Nucleus accumbens (tissue), 56 donors: ENCODE results near the gene RALA.
A peak's percentile ranks its signal among the peaks of the same experiment; 100 is the strongest.
"Not testable (repeated sequence)": the region's sequence is repeated elsewhere in the genome, so short reads cannot be mapped to it uniquely, and the experiment has no call there.

ENCODE experiments used
- DNase-seq, 56 donors: peaks; one replicate each; lab custom pipeline; 2025; lab: John Stamatoyannopoulos, UW

RALA gene

GRCh38 chr7:39679874-39680273, 56.5 kb downstream of the RALA start:
- not testable (repeated sequence) for DNase-seq

DNA sequence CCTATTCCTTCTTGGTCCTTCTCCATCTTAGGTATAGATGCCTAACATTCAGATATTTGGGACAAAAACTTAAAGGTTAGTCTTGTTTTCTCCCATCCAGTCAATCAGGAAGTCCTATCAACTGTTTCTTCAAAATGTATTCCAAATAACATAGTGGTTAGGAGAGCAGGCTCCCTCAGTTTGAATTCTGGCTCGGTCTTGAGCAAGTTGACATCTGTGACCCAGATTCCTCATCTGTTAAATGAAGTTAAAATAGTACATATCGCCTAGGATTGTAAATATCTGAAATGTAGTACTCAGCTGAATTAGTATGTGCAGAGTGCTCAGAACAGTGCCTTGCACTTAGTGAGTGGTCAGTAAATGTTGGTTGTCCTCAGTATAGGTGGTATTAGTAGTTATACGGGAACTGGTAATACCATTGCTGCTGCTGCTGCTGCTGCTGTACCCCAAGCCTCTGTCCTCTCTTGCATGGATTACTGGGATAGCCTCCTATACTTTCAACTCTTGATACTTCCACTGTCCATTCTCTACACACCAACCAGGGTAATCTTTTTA, 58.6 kb downstream of the RALA start:
- no peak for DNase-seq

DNA sequence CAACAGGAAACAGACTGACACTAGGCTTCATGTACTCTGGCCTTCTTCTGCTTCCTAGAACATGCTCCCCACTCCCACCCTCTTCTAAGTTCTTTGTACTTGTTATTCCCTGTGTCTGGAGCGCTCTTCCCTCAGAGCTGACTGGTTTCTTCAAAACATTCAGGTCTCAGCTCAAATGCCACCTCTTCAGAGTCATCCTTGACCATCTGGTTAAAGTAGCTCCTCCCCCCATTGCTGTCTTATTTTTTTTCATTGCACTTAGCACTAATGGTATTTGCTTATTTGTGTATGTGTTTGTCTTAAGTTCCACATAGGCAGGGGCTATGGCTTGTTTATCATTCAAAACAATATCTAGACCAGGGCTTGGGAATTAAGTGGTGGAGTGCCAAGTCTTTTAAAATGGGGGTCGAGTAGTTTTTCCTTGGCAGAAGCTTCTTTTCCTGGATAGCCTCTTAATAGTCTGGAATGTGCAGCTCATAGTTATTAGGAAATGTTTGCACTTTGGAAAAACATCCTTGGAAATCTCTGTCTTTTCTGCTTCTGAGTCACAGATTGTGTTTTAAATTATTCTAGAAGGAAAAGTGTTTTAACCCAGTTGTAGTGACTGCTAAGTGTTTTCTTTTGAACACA, 60.0 kb downstream of the RALA start:
- no peak for DNase-seq

- DNase-seq, result no peak
These were observed 63.0 kb downstream of the RALA start for GRCh38 chr7:39686261-39686924.

- DNase-seq, result no peak
These were observed 65.5 kb downstream of the RALA start for GRCh38 chr7:39688611-39689480.

DNA sequence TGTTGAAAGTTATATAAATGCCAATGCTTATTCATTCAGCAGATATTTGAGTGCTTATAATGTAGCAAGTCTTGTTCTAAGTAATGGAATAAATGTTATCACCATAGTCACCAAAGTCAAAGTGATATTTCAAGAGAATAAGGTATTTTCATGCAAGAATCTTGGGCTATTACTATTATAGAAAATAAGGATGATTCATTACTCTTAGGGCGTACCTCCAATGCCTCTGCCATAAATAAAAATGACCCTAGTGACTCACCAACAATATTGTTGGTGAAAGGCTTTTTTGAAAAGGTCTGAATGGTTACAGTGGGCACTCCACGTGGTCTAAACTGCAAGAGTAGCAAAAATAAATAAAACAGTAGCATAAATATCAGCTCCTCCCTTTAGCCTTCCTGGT, 68.4 kb downstream of the RALA start:
- no peak for DNase-seq

DNA sequence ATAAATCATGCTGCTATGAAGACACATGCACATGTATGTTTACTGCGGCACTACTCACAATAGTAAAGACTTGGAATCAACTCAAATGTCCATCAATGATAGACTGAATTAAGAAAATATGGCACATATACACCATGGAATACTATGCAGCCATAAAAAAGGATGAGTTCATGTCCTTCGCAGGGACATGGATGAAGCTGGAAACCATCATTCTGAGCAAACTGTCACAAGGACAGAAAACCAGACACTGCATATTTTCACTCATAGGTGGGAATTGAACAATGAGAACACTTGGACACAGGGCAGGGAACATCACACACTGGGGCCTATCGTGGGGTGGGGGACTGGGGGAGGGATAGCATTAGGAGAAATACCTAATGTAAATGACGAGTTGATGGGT, 69.7 kb downstream of the RALA start:
- DNase-seq, result not testable (repeated sequence)

- no peak for DNase-seq
These were observed 70.4 kb downstream of the RALA start for GRCh38 chr7:39693812-39694211.

GRCh38 chr7:39695852-39696586, 72.6 kb downstream of the RALA start:
- no peak for DNase-seq

- DNase-seq, result no peak
These were observed 73.3 kb downstream of the RALA start for GRCh38 chr7:39696631-39697030.

DNA sequence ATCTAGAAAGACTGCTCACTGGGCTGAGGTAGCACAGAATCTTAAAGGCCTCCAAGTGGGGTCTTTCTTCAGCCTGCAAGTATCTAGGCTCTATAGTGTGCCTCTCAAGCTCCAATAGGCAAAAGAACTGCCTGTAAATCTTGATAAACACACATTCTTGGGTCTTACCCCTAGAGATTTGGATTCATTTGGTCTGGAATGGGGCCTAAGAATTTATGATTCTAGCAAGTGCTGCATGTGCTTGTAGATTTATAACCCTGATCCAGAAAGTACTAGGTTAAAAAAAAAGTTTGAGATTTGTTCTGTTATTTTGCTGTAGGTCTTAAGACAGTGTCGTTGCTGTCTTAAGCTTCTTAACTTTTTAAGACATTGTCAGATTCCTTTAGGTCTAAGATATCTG, 74.1 kb downstream of the RALA start:
- DNase-seq, result no peak

DNA sequence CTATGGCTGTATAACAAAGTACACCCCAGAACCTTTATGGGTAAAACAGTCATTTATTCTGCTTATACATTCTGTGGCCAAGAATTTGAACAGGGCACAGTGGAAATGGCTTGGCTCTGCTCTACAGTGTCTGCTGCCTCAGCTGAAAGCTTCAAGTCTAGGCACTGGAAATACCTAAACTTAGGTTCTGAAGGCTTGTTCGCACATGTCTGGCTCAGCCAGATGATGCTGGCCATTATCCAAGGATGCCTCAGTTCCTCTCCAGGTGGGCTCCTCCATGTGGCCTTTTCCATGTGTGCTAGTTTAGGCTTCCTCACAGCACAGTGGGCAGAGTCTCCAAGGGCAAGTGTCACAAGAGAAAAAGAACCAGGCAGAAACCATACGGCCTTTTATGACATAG, 76.8 kb downstream of the RALA start:
- DNase-seq, result no peak

DNA sequence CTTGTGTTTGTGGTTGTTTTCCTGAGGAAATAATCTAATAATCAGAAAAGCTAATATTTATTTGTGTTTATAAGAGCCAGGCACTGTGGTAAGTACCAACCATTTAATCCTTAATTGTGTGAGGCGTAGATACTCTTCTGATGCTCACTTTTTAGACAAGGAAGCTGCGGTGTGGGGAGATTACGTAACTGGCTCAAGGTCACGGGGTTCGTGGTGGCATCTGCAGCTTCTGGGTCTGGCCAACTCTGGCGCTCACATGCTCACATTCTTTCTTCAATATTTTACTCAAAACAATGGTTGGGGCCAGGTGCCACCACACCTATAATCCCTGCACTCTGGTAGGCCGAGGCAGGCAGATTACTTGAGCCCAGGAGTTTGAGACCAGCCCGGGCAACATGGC, 77.6 kb downstream of the RALA start:
- peak in 6 of 56 donors; percentile 0 to 12 (median 5) for DNase-seq

- DNase-seq, result no peak
These were observed 78.8 kb downstream of the RALA start for GRCh38 chr7:39702133-39702532.

GRCh38 chr7:39703144-39703543, 79.8 kb downstream of the RALA start:
- DNase-seq, result no peak

DNA sequence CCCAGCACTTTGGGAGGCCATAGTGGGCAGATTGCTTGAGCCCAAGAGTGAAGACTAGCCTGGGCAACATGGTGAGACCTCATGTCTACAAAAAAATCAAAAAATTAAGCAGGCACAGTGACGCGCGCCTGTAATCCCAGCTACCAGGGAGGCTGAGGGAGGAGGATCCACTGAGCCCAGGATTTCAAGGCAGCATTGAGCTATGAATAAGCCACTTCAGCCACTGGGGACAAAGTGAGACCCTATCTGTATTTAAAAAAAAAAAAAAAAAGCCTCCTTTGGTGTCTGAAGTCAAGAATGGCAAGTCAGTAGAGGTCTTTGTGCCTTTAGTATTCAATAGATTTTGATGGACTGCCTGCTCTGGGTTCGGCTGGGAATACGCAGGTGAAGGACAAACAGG, 85.7 kb downstream of the RALA start:
- DNase-seq, result no peak

GRCh38 chr7:39709768-39710311, 86.5 kb downstream of the RALA start:
- peak in 17 of 56 donors; percentile 2 to 48 (median 12) for DNase-seq

- no peak for DNase-seq
These were observed 89.4 kb downstream of the RALA start for GRCh38 chr7:39712751-39713150.

DNA sequence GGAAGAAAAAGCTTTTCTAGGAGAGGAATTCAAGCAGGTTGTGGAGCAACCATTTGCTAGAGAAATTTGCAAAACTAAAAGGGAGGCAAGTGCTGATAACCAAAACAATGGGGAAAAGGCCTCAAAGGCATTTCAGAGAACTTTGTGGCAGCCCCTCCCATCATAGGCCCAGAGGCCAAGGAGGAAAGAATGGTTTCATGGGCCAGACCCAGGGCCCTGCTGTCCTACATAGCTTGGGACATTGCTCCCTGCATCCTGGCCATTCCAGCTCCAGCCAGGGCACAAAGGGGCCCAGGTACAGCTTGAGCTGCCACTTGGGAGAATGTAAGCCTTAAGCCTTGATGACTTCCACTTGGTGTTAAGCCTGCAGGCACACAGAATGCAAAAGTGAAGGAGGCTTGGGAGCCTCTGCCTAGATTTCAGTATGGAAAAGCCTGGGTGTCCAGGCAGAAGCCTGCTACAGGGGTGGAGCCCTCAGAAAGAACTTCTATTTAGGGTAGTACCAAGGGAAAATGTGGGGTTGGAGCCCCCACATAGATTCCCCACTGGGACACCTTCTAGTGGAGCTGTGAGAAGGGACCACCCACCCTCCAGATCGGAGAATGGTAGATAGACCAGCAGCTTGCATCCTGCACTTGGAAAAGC, 91.2 kb downstream of the RALA start:
- DNase-seq, result no peak

DNA sequence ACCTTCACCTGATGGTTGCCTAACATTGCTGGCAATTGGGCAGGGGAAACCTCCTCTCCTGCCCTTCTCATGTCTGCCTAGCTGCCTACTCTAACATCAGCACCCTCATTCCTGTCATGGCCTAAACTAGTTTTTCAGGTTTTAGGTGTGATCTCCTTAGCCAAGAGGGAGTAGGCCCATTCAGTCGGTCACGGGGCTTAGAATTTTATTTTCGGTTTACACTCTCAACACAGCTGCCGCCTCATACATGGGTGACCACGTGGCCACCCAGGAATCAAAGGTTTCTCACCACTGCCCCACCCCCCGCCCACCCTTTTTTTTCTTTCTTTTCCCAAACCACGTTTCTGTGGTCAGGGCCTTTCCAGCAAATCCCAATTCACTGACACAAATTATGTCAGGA, 97.2 kb downstream of the RALA start:
- no peak for DNase-seq
